Forelimb muscle (tissue), 1 donor: ENCODE results near the gene MYO1B. TPM values are rescaled to one million over a fixed set of nuclear protein-coding genes. Genes with fewer than 3 reads are reported as not detected.

Experiments
- DNase-seq: peaks from one replicate; pipeline ENCODE4 v3.0.0-alpha.2; 2013; ENCODE audit warnings: low read depth
- polyA plus RNA-seq: library from polyadenylated mRNA; unstranded; fragments of 120-200 nt; gene quantifications from one replicate; pipeline ENCODE4 v1.2.1, GENCODE V29; 2013; ENCODE audit not compliant: insufficient read length

MYO1B gene
- polyA plus RNA-seq, 1 donor = 67.5 TPM

- no peak for DNase-seq
Measured at GRCh38 chr2:191319186-191319585, 74.0 kb downstream of the MYO1B start.

GRCh38 chr2:191320881-191321280 lies 75.7 kb downstream of the MYO1B start:
- DNase-seq = no peak

GRCh38 chr2:191321861-191322662 lies 76.9 kb downstream of the MYO1B start:
- DNase-seq = no peak

GRCh38 chr2:191322828-191323506 lies 77.8 kb downstream of the MYO1B start:
- DNase-seq = no peak

- no peak for DNase-seq
Measured at GRCh38 chr2:191325651-191326365, 80.6 kb downstream of the MYO1B start.

GRCh38 chr2:191327484-191327883 lies 82.3 kb downstream of the MYO1B start:
- no peak for DNase-seq

GRCh38 chr2:191328150-191328809 lies 83.1 kb downstream of the MYO1B start:
- no peak for DNase-seq

GRCh38 chr2:191329841-191330240 lies 84.6 kb downstream of the MYO1B start:
- no peak for DNase-seq

- DNase-seq = no peak
Measured at GRCh38 chr2:191333911-191334357, 88.7 kb downstream of the MYO1B start.

- DNase-seq = no peak
Measured at GRCh38 chr2:191335875-191336464, 90.8 kb downstream of the MYO1B start.

GRCh38 chr2:191341436-191341835 lies 96.2 kb downstream of the MYO1B start:
- no peak for DNase-seq

- no peak for DNase-seq
Measured at GRCh38 chr2:191343796-191344338, 98.7 kb downstream of the MYO1B start.

- DNase-seq = no peak
Measured at GRCh38 chr2:191345788-191346187, 100.6 kb downstream of the MYO1B start.

GRCh38 chr2:191347154-191347553 lies 102.0 kb downstream of the MYO1B start:
- DNase-seq = no peak

GRCh38 chr2:191347881-191348280 lies 102.7 kb downstream of the MYO1B start:
- no peak for DNase-seq

GRCh38 chr2:191349990-191350389 lies 104.8 kb downstream of the MYO1B start:
- no peak for DNase-seq

- DNase-seq = no peak
Measured at GRCh38 chr2:191350826-191351225, 105.6 kb downstream of the MYO1B start.

GRCh38 chr2:191351298-191351697 lies 106.1 kb downstream of the MYO1B start:
- no peak for DNase-seq

- DNase-seq = no peak
Measured at GRCh38 chr2:191351921-191352320, 106.7 kb downstream of the MYO1B start.

GRCh38 chr2:191352536-191352935 lies 107.3 kb downstream of the MYO1B start:
- no peak for DNase-seq

- no peak for DNase-seq
Measured at GRCh38 chr2:191355170-191355758, 110.1 kb downstream of the MYO1B start.
